Activated T-cell treated with anti-CD3 and anti-CD28 coated beads, Interleukin-2, amount 50 U/mL, for 24 hours (primary cell): Measurements from ENCODE around the gene CTBP1.
A peak's percentile ranks its signal among the peaks of the same experiment; 100 is the strongest.

Experiments used
- DNase-seq: peaks from one replicate; pipeline ENCODE4 v3.0.0-alpha.2; 2020
- H3K27ac Mint-ChIP-seq: 2 replicates; pipeline ENCODE4 v1.8.0; 2020; ENCODE audit warnings: mild to moderate bottlenecking, mixed read lengths
- H3K27me3 Mint-ChIP-seq: 2 replicates; pipeline ENCODE4 v1.8.0; 2020; ENCODE audit warnings: mixed read lengths
- H3K36me3 Mint-ChIP-seq: 2 replicates; pipeline ENCODE4 v1.8.0; 2020; ENCODE audit warnings: low read depth, mixed read lengths
- H3K4me1 Mint-ChIP-seq: 2 replicates; pipeline ENCODE4 v1.8.0; 2020; ENCODE audit warnings: low read depth, mixed read lengths
- H3K4me3 Mint-ChIP-seq: 2 replicates; pipeline ENCODE4 v1.8.0; 2020; ENCODE audit warnings: mild to moderate bottlenecking, moderate library complexity, mixed read lengths
- H3K9me3 Mint-ChIP-seq: 2 replicates; pipeline ENCODE4 v1.8.0; 2020; ENCODE audit warnings: mixed read lengths

CTBP1 gene

GRCh38 chr4:1176398-1177273, 72.3 kb downstream of the CTBP1 start:
- no peaks in the 10 kb centered on the region for H3K36me3 Mint-ChIP-seq
- H3K9me3 Mint-ChIP-seq = peaks cover 5% of the 10 kb centered on the region
- H3K27me3 Mint-ChIP-seq = peaks cover 22% of the 10 kb centered on the region
- H3K4me3 Mint-ChIP-seq = no peak overlapping the region
- no peak for DNase-seq
- H3K27ac Mint-ChIP-seq = no peak overlapping the region
- H3K4me1 Mint-ChIP-seq = peaks cover 10% of the 10 kb centered on the region

- Mint-ChIP-seq H3K4me1 (peaks cover 14% of the 10 kb centered on the region), H3K9me3 (peaks cover 3% of the 10 kb centered on the region), H3K4me3 (no peak overlapping the region), H3K36me3 (no peaks in the 10 kb centered on the region), H3K27ac (no peak overlapping the region), H3K27me3 (peaks cover 27% of the 10 kb centered on the region)
- DNase-seq = no peak
Measured at GRCh38 chr4:1175635-1176229, 73.2 kb downstream of the CTBP1 start.

GRCh38 chr4:1174941-1175634, 73.8 kb downstream of the CTBP1 start:
- Mint-ChIP-seq H3K27ac (no peak overlapping the region), H3K4me1 (peaks cover 16% of the 10 kb centered on the region), H3K9me3 (no peaks in the 10 kb centered on the region), H3K4me3 (no peak overlapping the region), H3K27me3 (peaks cover 32% of the 10 kb centered on the region), H3K36me3 (no peaks in the 10 kb centered on the region)
- no peak for DNase-seq

GRCh38 chr4:1172971-1173757, 75.8 kb downstream of the CTBP1 start:
- no peak for DNase-seq
- Mint-ChIP-seq H3K4me3 (no peak overlapping the region), H3K9me3 (no peaks in the 10 kb centered on the region), H3K4me1 (peaks cover 17% of the 10 kb centered on the region), H3K36me3 (no peaks in the 10 kb centered on the region), H3K27me3 (peaks cover 43% of the 10 kb centered on the region), H3K27ac (no peak overlapping the region)

- H3K36me3 Mint-ChIP-seq = no peaks in the 10 kb centered on the region
- H3K4me1 Mint-ChIP-seq = peaks cover 19% of the 10 kb centered on the region
- H3K27me3 Mint-ChIP-seq = peaks cover 44% of the 10 kb centered on the region
- H3K27ac Mint-ChIP-seq = no peak within 1 kb of the TSS
- peak within 1 kb of the TSS; percentile 56 for H3K4me3 Mint-ChIP-seq
- no peaks in the 10 kb centered on the region for H3K9me3 Mint-ChIP-seq
- no peak for DNase-seq
Measured at GRCh38 chr4:1172228-1172851, 76.6 kb downstream of the CTBP1 start, which contains the start of gene SPON2. Gene SPON2 (minus strand): TSS chr4:1172583.

GRCh38 chr4:1171311-1172227, 77.4 kb downstream of the CTBP1 start:
- Mint-ChIP-seq H3K27ac (no peak overlapping the region), H3K4me1 (peaks cover 22% of the 10 kb centered on the region), H3K27me3 (peaks cover 44% of the 10 kb centered on the region), H3K9me3 (no peaks in the 10 kb centered on the region), H3K4me3 (peak overlapping the region; percentile 56), H3K36me3 (no peaks in the 10 kb centered on the region)
- DNase-seq = peak; percentile 71

- Mint-ChIP-seq H3K4me1 (peaks cover 24% of the 10 kb centered on the region), H3K27me3 (peaks cover 44% of the 10 kb centered on the region), H3K36me3 (no peaks in the 10 kb centered on the region), H3K27ac (no peak overlapping the region), H3K4me3 (peak overlapping the region; percentile 56), H3K9me3 (no peaks in the 10 kb centered on the region)
- no peak for DNase-seq
Measured at GRCh38 chr4:1170976-1171310, 78.0 kb downstream of the CTBP1 start.

- Mint-ChIP-seq H3K9me3 (no peaks in the 10 kb centered on the region), H3K4me1 (peaks cover 24% of the 10 kb centered on the region), H3K4me3 (no peak overlapping the region), H3K36me3 (no peaks in the 10 kb centered on the region), H3K27me3 (peaks cover 44% of the 10 kb centered on the region), H3K27ac (no peak overlapping the region)
- DNase-seq = no peak
Measured at GRCh38 chr4:1170156-1170975, 78.6 kb downstream of the CTBP1 start.

GRCh38 chr4:1169691-1170096, 79.2 kb downstream of the CTBP1 start:
- H3K4me1 Mint-ChIP-seq = peaks cover 24% of the 10 kb centered on the region
- DNase-seq = no peak
- H3K36me3 Mint-ChIP-seq = no peaks in the 10 kb centered on the region
- H3K9me3 Mint-ChIP-seq = no peaks in the 10 kb centered on the region
- H3K4me3 Mint-ChIP-seq = no peak overlapping the region
- H3K27ac Mint-ChIP-seq = no peak overlapping the region
- peaks cover 41% of the 10 kb centered on the region for H3K27me3 Mint-ChIP-seq

GRCh38 chr4:1169171-1169671, 79.7 kb downstream of the CTBP1 start:
- Mint-ChIP-seq H3K9me3 (no peaks in the 10 kb centered on the region), H3K4me3 (no peak overlapping the region), H3K27me3 (peaks cover 40% of the 10 kb centered on the region), H3K4me1 (peaks cover 24% of the 10 kb centered on the region), H3K36me3 (no peaks in the 10 kb centered on the region), H3K27ac (no peak overlapping the region)
- DNase-seq = no peak

- DNase-seq = no peak
- peaks cover 33% of the 10 kb centered on the region for H3K27me3 Mint-ChIP-seq
- no peaks in the 10 kb centered on the region for H3K9me3 Mint-ChIP-seq
- H3K4me1 Mint-ChIP-seq = peaks cover 27% of the 10 kb centered on the region
- no peaks in the 10 kb centered on the region for H3K36me3 Mint-ChIP-seq
- peak overlapping the region; percentile 79 for H3K4me3 Mint-ChIP-seq
- no peak overlapping the region for H3K27ac Mint-ChIP-seq
Measured at GRCh38 chr4:1168191-1169101, 80.5 kb downstream of the CTBP1 start.
